ENCODE measurements around the gene ESPNL.

Gene ESPNL

DNA sequence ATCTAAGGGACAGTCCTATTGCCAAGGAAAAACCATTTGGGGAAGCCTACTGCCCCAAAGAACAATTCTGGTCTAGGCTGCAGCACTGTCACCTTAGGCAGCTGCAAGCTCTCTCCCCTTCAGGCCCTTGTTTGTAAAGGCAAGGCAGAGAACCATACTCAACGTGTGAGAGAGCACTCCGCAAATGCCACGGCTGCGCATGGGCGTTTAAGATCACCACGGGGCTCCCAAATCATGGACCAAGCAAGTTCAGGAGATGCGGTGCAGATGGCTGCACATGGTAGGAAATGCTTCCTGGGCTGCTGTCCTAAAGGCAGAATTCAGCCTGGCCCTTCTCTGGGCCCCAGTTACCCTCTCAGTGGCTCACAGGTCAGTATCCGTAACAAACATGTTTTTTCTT lies 74.2 kb downstream of the ESPNL start:
- TF ChIP-seq, protein P1, sequence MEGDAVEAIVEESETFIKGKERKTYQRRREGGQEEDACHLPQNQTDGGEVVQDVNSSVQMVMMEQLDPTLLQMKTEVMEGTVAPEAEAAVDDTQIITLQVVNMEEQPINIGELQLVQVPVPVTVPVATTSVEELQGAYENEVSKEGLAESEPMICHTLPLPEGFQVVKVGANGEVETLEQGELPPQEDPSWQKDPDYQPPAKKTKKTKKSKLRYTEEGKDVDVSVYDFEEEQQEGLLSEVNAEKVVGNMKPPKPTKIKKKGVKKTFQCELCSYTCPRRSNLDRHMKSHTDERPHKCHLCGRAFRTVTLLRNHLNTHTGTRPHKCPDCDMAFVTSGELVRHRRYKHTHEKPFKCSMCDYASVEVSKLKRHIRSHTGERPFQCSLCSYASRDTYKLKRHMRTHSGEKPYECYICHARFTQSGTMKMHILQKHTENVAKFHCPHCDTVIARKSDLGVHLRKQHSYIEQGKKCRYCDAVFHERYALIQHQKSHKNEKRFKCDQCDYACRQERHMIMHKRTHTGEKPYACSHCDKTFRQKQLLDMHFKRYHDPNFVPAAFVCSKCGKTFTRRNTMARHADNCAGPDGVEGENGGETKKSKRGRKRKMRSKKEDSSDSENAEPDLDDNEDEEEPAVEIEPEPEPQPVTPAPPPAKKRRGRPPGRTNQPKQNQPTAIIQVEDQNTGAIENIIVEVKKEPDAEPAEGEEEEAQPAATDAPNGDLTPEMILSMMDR (IDR thresholded peaks at IDR 0.05; ENCODE audit: low read length, missing control alignments) = no peak
- DNase-seq (ENCODE audit: low read depth) = no peak
- H3K4me3 ChIP-seq (replicated peaks; ENCODE audit: low read depth, low read length) = no peak overlapping the region

DNA sequence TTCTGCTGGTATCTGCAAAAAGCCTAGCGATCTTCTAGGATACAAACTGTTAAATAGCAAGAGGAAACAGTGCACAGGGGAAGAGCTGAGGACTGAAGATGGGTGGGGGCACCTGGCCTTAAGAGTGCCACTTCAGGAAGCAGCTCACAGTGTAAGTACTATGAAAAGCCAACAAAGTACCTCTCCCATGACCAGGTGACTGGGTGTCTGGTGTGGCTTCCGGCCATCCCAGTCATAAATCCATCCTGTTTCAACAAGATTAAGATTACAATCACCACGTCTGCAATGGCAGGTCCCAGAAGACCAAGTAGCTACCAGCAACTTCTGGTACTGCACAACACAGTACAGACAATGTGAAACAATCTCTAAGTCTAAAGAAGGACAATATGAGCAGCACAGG lies 74.6 kb downstream of the ESPNL start:
- DNase-seq (ENCODE audit: low read depth) = no peak
- TF ChIP-seq, protein P1 (IDR thresholded peaks at IDR 0.05; ENCODE audit: low read length, missing control alignments) = no peak
- H3K4me3 ChIP-seq (replicated peaks; ENCODE audit: low read depth, low read length) = no peak overlapping the region

DNA sequence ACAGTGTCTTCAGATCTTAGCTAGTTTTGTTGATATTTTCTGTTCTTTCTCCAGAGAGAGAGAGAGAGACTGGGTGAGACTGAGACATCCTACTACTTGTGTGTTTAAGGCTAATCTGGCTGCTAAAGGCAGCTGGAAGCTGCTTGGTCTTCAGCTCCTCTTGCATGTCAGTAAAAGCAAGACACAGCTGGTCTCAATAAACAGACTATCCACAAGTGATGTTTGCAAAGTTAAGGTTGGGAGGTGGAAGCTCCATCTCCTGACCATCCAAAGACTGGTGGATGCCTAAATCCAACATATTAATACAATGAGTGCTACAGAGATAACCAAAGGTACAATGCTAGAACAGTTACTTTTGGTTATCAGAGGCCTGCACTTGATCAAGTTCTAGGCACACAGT lies 76.5 kb downstream of the ESPNL start:
- DNase-seq (ENCODE audit: low read depth) = no peak
- no peak overlapping the region for H3K4me3 ChIP-seq (replicated peaks; ENCODE audit: low read depth, low read length)
- TF ChIP-seq, protein P1 (IDR thresholded peaks at IDR 0.05; ENCODE audit: low read length, missing control alignments) = no peak

DNA sequence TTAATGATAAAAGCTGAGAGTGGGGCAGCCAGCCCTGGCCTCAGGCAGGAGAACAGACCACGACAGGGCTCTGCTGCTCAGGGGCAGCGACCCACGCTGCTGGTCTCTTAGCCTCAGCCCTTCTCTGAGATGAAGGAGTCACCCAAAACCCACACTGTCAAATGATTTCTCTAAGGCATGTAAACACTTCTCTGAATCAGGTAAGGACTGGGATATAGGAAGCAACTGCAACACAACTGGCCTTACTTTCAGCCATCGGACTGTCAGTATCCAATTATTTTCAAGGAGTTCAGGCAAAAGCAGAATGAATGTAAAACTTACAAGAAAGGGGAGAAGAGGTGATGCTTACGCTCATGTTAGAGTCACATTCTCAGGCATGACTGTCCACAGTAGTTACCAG lies 80.4 kb downstream of the ESPNL start:
- TF ChIP-seq, protein P1 (IDR thresholded peaks at IDR 0.05; ENCODE audit: low read length, missing control alignments) = no peak
- DNase-seq (ENCODE audit: low read depth) = no peak
- no peak overlapping the region for H3K4me3 ChIP-seq (replicated peaks; ENCODE audit: low read depth, low read length)

DNA sequence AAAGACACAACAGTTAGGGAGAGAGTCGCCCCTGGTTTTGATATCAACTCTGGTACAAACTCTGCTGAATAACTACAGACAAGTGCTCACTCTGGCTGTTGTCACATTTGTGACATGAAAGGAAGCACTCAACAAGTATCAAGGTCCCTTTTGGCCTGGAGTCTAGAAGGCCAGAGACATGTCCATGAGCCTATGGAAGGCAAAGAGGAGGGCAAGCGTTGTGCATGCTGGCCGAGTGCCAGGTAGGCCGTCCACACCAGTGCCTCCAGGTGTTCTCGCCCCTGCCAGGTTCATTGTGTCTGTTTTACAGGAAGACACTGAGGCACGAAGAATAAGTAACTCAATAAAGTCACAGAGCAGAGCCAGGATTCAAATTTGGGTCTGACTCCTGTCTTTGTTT lies 82.2 kb downstream of the ESPNL start:
- H3K4me3 ChIP-seq (replicated peaks; ENCODE audit: low read depth, low read length) = no peak overlapping the region
- DNase-seq (ENCODE audit: low read depth) = no peak
- TF ChIP-seq, protein P1 (IDR thresholded peaks at IDR 0.05; ENCODE audit: low read length, missing control alignments) = no peak
